ENCODE measurements around the gene WDR19. TPM values are rescaled to one million over a fixed set of nuclear protein-coding genes. Genes with fewer than 3 reads are reported as not detected.
"Not testable (repeated sequence)": the region's sequence is repeated elsewhere in the genome, so short reads cannot be mapped to it uniquely, and the experiment has no call there.

WDR19 gene
- total RNA-seq, 1 donor = 13.2 TPM

DNA sequence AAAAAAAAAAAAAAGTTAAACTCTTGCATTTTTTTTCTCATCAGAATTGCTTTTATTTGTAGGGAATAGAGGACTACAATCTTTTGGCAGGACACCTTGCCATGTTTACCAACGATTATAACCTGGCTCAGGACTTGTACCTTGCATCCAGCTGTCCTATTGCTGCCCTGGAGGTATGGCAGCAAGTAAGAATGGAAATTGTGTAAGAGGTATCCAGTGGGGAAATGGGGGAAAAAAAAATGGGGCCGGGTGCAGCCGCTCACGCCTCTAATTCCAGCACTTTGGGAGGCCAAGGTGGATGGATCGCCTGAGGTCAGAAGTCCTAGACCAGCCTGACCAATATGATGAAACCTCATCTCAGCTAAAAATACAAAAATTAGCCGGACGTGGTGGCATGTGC is 49.8 kb downstream of the WDR19 start:
- DNase-seq (ENCODE audit: low read depth in 2 of 3, low spot score in 2 of 3) = no peak

DNA sequence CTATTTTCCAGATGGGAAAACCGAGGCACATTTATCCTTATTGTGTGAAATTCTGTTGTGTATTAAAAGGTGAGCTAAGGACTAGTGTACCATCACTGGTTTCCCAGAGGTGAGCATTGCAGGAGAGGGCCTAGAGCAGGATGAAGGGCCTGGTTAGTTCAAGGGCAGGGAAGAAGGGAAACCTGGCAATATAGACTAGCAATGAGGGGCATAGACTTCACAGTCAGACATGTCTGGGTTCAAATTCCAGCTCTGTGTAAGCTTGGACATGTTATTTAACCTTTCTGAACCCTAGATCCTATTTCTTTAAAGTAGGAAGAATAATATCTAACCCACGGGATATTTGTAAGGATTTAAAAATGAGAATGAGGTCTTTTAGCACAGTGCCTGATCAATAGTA is 50.8 kb downstream of the WDR19 start:
- DNase-seq (ENCODE audit: low read depth in 2 of 3, low spot score in 2 of 3) = no peak

DNA sequence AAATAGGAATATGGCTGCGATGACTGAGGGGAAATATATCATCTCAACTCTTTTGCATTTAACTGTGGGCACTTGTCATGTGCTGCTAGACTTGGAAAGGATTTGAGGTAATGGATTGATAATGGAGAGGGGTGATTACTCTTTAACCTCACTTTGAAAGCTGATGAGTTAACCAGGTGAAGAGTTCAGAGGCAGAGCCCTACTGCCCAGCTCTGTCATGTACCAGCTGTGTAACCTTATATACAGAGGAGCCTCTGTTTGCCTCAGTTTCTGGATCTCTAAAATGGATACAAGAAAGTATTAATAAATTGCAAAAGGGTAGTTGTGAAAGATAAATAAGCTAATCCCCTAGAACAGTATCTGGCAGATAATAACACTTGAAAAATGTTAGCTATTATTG is 51.5 kb downstream of the WDR19 start:
- DNase-seq (ENCODE audit: low read depth in 2 of 3, low spot score in 2 of 3) = no peak

DNA sequence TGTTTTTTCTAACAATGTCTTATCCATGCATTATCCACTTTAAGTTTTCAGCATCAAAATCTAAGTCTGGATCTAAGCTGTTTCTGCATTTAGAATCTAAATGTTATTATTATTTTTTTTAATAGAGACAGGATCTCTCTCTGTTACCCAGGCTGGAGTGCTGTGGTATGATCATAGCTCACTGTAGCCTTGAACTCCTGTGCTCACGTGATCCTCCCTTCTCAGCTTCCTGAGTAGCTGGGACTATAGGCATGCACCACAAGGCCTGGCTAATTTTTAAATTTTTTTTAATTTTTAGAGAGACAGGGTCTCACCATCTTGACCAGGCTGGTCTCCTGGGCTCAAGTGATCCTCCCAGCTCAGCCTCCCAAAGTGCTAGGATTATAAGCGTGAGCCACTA is 52.7 kb downstream of the WDR19 start:
- DNase-seq (ENCODE audit: low read depth in 2 of 3, low spot score in 2 of 3) = no peak

DNA sequence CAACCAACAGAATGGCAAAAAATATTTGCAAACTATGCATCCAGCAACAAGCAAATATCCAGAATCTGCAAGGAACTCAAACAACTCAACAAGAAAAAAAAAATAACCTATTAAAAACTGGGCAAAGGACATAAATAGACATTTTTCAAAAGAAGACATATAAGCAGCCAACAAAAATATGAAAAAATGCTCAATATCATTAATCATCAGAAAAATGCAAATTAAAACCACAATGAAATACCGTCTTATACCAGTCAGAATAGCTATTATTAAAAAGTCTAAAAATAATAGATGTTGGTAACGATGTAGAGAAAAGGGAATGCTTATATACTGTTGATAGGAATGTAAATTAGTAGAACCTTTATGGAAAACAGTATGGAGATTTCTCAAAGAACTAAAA is 53.4 kb downstream of the WDR19 start:
- DNase-seq (ENCODE audit: low read depth in 2 of 3, low spot score in 2 of 3) = no peak

DNA sequence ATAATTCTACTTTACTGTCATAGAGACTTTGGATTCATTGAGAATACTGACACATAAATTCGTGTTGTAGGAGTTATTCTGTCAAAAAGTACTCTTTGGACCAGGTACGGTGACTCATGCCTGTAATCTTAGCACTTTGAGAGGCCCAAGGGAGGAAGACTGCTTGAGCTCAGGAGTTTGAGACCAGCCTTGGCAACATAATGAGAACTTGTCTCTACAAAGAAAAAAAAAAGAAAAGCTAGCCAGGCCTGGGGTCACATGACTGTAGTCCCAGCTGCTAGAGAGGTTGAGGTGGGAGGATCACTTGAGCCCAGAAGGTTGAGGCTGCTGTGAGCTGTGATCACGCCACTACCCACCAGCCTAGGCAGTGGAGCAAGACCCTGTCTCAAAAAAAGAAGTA is 54.9 kb downstream of the WDR19 start:
- DNase-seq (ENCODE audit: low read depth in 2 of 3, low spot score in 2 of 3) = no peak

DNA sequence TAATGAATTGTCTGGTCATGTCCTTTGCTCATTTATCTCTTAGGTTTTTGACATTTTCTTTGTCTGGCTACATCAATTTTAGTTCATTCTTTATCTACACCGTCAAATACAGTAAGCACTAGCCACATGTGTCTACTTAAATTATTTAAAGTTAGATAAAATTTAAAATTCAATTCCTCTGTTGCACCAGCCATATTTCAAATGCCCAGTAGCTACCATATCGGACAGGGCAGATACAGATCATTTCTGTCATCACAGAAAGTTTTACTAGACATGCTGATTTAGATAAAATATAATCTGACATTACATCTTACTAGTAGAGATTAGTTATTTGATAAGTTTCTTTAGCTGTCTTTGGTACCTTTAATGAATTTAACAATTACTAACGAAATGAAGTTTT is 61.1 kb downstream of the WDR19 start:
- no peak for DNase-seq (ENCODE audit: low read depth in 2 of 3, low spot score in 2 of 3)

DNA sequence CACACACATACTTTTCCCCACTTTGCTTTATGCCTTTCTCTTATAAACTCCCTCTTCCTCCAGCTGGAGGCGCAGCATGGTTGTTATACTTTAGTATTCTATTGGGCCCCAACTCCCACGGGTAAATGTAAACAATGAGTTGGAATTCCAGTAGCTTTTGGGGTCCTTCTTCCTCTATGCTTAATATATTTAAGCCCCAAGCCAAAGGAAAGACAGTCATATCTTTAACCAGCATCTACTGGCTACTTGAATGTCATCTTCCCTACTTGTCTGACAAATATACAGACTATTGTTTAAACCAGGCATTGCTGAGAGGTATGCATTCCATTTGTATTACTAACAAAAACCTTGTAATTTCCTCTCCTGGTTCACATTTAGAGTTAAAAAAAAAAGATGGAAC is 72.9 kb downstream of the WDR19 start:
- no peak for DNase-seq (ENCODE audit: low read depth in 2 of 3, low spot score in 2 of 3)

DNA sequence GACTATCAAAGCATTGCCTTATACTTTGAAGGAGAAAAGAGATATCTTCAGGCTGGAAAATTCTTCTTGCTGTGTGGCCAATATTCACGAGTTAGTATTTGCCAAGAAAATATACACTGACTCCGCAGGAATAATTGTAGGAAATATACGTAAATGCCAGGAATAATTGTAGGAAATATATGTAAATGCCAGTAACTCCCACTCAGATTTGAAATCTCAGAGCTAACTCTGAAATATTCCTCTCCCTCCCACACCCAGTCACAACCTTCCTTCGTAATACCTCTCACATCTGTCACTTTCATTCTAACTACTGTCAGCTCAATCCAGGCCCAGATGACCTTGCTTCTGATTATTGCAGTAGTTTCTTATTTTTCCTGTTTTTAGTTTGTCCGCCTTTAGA is 73.5 kb downstream of the WDR19 start:
- DNase-seq (ENCODE audit: low read depth in 2 of 3, low spot score in 2 of 3) = no peak

DNA sequence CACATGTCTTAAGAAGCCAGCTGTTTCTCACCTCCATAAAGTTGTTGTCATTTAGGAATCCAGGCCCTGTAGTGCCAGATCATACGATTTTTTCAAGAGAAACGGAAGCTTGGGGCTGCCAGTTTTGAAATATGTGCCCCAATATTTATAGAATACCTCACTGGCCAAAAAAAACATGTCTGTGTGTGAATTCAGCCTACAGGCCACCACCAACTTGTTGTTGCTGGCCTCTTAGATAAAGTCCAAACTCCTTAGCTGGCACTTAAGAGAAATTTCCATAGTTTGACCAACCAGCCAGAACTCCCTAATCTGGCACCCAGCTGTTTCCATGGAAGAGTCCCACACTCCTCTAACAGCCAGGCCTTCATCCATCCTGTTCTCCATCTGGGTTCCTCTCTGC is 74.1 kb downstream of the WDR19 start:
- no peak for DNase-seq (ENCODE audit: low read depth in 2 of 3, low spot score in 2 of 3)

DNA sequence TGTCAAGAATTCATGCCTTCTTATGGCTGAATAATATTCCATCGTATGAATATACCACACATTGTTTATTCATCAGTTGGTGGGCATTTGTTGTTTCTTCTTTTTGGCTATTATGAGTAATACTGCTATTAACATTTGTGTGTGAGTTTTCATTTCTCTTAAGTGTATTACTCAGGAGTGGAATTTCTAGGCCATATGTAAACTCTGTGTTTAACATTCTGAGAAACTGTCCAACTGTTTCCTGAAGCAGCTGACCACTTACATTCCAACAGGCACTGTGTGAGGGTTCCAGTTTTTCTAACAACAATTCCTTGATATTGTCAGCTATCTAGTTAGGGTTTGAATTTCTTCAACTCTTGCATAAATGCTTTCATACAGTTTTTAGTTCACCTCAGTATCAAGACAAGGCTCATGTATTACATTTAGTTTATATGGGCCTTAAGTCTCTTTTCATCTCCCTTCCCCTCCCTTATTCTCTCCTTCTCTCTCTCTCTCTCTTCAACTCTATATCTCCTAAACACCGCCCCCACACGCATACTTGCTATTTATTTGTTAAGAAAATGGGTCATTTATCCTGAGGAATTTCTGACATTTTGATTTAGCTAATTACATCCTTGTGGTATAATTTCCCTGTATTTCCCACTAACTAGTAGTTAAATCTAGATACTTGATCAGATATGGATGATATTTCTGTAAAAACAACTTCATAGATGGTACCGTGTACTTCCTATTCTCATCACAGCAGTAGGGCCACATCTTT is 77.4 kb downstream of the WDR19 start:
- no peak for DNase-seq (ENCODE audit: low read depth in 2 of 3, low spot score in 2 of 3)

DNA sequence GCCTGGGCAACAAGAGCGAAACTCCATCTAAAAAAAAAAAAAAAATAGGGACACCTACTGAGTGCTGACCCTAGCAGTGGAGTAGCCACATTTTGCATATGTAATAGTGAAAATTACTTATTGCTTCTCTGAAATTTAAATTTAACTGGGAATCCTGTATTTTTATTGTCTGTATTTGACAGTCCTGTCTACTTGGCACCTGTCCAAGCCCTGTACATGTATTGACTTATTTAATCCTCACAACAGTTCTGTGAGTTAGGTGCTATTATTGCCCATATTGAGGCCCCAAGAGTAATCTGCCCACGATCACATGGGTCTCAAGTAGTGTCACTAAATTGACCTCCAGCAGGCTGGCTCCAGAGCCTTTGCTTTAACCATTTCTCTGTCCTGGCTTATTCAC is 81.6 kb downstream of the WDR19 start:
- DNase-seq (ENCODE audit: low read depth in 2 of 3, low spot score in 2 of 3) = no peak

DNA sequence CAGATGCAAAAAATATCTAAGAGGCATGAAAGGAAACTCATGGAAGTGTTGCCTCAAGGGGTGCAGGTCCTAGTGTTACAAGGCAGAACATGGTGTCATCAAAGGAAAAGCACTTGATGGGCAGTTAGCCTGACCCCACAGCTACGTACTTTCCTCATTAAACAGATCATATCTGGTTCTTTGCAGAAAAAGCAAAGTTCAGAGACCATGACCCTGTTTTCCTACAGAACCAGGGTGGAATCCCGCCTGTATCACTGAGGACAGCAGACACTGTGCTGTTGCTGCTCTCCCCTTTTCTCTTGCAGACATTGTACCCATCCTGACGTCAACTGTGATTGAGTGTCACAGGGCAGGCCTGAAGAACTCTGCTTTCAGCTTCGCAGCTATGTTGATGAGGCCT is 92.2 kb downstream of the WDR19 start:
- no peak for DNase-seq (ENCODE audit: low read depth in 2 of 3, low spot score in 2 of 3)

DNA sequence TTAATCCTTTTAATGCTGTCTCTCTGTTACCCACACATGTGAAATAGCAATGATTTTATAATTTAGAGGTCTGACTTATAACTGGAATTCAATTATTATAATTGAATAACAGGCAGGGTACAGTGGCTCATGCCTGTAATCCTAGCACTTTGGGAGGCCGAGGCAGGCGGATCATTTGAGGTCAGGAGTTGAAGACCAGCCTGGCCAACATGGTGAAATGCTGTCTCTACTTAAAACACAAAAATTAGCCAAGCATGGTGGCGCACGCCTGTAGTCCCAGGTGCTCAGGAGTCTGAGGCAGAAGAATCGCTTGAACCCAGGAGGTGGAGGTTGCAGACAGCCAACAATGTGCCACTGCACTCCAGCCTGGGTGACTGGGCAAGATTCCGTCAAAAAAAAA is 95.3 kb downstream of the WDR19 start:
- not testable (repeated sequence) for DNase-seq (ENCODE audit: low read depth in 2 of 3, low spot score in 2 of 3)

DNA sequence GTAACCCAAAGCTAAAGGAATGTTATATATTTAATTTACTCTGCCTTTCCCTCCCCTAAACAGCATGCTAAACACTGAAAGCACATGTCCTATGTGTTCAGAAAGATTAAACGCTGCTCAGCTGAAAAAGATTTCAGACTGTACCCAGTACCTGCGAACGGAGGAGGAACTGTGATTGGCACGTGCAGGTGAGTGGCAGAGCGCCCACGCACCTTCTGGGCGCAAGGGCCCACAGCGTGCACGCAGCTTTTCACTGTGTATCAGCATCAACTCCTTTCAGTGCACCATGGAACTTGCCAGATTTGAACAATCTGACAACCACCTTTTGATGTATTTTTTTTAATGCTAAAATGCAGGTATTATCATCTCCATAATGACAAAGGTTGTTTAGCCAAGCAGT is 96.1 kb downstream of the WDR19 start:
- DNase-seq (ENCODE audit: low read depth in 2 of 3, low spot score in 2 of 3) = no peak

DNA sequence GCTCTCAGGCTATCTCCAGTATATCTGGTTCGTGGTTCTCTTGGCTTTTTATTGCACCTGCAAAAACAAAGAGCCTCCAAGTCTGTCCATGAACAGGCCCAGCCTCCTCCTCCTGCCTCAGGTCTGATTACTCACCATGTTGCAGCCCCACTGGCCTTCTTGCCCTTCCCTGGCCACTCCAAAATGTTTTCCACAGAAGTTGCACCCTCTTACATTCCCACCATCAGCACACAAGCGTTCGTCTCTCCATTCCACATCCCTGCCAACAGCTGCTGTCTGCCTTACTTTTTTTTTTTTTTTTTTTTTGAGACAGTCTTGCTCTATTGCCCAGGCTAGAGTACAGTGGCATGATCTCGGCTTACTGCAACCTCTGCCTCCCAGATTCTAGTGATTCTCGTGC is 97.1 kb downstream of the WDR19 start:
- DNase-seq (ENCODE audit: low read depth in 2 of 3, low spot score in 2 of 3) = no peak

DNA sequence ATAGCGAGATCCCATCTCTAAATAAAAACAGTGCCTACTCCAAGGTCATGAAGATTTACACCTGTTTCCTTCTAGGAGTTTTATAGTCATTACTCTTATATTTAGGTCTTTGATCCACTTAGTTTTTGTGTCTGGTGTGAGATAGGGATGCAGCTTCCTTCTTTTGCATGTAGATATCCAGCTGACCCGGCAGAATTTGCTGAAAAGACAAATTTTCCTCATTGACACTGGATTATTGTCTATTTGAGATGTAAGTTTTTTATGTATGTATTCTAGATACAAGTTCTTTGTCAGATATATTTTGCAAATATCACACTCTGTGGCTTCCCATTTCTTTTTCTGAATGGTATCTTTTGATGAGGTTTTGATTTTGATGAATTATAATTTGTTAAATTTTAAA is 98.4 kb downstream of the WDR19 start:
- DNase-seq (ENCODE audit: low read depth in 2 of 3, low spot score in 2 of 3) = no peak

DNA sequence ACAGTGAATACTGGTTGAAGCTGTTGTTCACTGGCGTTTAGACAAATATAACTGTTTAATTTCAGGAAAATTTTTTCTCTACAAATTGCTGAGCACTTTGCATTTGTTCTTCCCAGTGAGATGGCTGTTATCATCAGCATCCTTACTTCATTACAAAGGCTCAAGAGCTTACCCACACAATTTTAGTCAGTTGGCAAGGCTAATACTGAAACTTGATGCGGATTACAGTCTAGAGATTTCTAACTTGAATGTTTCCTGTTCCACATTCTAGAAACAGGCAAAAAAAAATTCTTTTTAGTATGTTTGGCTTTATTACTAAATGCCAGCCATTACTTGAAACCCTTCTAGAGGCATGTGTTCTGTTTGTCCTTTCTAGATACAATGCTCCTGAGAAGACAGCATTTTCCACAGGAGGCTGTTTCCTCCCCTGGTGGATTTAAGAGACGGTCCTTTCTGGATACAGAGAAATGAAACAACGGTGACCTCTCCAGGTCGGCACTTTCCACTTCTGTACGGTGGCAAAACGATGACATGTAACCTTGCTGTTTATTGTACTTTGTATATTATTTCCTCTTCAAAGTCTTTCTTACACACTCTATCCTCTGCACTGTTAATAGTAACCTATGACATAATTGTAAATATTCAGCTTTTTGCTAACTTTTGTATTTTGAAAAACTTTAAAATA is 102.9 kb downstream of the WDR19 start:
- DNase-seq (ENCODE audit: low read depth in 2 of 3, low spot score in 2 of 3) = no peak

DNA sequence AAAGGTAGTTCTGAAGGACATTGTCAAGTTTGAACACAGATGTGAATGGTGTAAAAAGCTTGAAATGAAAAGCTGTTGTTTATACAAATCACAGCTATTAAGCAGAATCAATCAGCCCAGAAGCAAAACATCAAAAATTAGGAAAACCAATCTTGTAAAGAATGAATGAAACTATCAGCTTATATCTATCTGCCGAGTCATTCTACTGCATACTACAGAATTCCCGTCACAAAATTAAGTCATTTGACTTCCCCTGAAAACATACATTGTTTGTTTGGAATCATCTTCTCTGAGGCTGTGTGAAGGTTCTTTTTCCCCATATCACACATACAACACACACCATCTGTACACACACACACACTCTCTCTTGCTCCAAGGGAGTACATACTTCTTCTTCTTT is 103.5 kb downstream of the WDR19 start:
- DNase-seq (ENCODE audit: low read depth in 2 of 3, low spot score in 2 of 3) = no peak

DNA sequence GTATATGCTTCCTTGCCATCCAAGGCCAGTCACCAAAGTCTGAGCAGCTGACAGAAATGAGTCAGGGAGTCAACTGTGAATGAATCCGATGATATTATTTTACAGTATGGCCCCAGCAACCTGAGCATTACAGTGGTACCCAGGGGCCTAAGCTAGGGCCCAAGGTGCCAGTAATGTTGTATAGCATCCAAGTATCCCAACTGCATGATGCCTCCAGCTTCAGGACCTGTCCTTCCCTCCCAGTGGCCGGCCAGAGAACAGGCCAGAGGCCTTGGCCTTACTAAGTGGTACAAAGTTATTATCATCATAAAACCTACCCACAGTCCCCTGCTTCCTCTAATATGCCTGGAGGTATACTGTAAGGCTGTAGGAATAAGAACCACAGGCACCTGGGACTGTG is 103.9 kb downstream of the WDR19 start:
- no peak for DNase-seq (ENCODE audit: low read depth in 2 of 3, low spot score in 2 of 3)

DNA sequence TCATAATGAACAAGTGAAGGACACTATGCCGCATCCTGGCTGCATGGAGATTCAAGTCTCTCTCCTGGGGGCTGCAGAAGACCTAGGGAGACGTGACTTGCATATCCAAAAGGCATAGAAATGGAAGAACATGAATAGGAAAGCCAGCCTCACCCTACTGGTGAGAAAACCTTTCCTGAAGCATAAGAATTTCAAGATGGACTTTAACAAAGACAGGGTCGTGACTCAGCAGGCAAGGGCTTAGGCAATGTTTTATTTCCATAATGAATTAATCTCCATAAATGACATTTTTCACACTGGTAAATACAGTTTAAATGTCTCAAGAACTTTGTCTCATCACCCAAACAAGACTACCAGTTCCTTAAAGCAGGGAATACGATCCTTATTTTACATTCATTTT is 104.9 kb downstream of the WDR19 start:
- DNase-seq (ENCODE audit: low read depth in 2 of 3, low spot score in 2 of 3) = no peak

DNA sequence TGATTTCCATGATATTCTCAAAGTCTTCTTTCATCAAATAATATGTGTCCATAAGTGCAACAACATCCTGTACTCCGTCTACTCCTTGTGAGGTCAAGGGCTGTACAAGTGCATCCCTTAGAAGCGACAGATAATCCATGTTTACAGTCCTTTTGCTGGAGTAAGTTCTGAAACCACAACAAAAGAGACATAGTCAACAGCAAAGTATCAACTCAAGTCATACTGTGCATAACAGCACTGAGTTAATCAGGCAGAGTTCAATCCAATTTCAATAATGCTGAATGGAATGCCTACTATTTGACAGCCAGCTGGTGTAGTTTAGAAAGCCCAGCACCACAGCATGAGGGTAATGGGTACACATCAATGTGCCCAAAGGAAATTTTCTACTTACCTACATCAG is 109.4 kb downstream of the WDR19 start:
- DNase-seq (ENCODE audit: low read depth in 2 of 3, low spot score in 2 of 3) = no peak

DNA sequence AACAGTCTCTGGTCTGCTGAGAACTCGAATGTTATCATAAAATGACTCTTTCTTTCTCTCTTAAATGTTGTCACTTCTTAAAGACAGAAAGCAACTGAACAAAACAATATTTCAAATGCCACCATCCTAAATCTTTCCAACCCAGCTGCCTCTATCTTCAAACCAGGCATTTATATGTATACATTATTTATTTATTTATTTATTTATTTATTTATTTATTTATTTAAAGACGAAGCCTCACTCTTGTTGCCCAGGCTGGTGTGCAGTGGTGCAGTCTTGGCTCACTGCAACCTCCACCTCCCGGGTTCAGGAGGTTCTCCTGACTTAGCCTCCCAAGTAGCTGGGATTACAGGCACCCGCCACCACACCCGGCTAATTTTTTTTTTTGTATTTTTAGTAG is 110.1 kb downstream of the WDR19 start:
- DNase-seq (ENCODE audit: low read depth in 2 of 3, low spot score in 2 of 3) = not testable (repeated sequence)
